GM12878 (cell line): ENCODE measurements around the gene MAPK9.

Experiments used
- CTCF ChIP-seq, 3 experiments: IDR thresholded peaks in 2 of 3; conservative IDR thresholded peaks in 1 of 3; 2 replicates each; pipeline ENCODE4 v1.5.1; 2011; ENCODE audit warnings: low read depth in 3 of 3, low read length in 3 of 3, mild to moderate bottlenecking in 3 of 3, control low read depth in 2 of 3, moderate library complexity in 2 of 3, inconsistent platforms in 1 of 3, mixed read lengths in 1 of 3; ENCODE audit not compliant: control insufficient read depth in 2 of 3, insufficient read depth in 1 of 3; ENCODE audit errors: extremely low read depth in 1 of 3
- KAT2A ChIP-seq: conservative IDR thresholded peaks from 2 replicates; pipeline ENCODE4 v1.6.1; 2011; ENCODE audit warnings: low read depth, low read length; ENCODE audit not compliant: control insufficient read depth
- MAX ChIP-seq: IDR thresholded peaks from 2 replicates; pipeline ENCODE4 v1.6.1; 2012; ENCODE audit warnings: low read depth, low read length, improper control_type of control experiment
- MXI1 ChIP-seq: fragments of 150-350 bp; IDR thresholded peaks from 2 replicates; pipeline ENCODE4 v1.6.1; 2011; ENCODE audit warnings: low read depth, mild to moderate bottlenecking, inconsistent platforms, low read length, improper control_type of control experiment
- RAD21 ChIP-seq: IDR thresholded peaks from 2 replicates; pipeline ENCODE4 v1.6.1; 2011; ENCODE audit warnings: mild to moderate bottlenecking, low read depth, low read length, moderate library complexity; ENCODE audit not compliant: insufficient read depth
- SIX5 ChIP-seq: IDR thresholded peaks from 2 replicates; pipeline ENCODE4 v1.6.1; 2011; ENCODE audit warnings: mild to moderate bottlenecking, low read depth, low read length, moderate library complexity; ENCODE audit not compliant: severe bottlenecking
- SPI1 ChIP-seq: IDR thresholded peaks from 2 replicates; pipeline ENCODE4 v1.6.1; 2011; ENCODE audit warnings: low read depth, mild to moderate bottlenecking, low read length, moderate library complexity, borderline replicate concordance; ENCODE audit not compliant: insufficient read depth
- ZBTB4 ChIP-seq: fragments of 450-650 bp; formaldehyde crosslinking; IDR thresholded peaks from 2 replicates; pipeline ENCODE4 v1.4.0; 2022; ENCODE audit warnings: mild to moderate bottlenecking, moderate library complexity

GRCh38 chr5:180294913-180295555, 3.2 kb upstream of the MAPK9 start:
- TF ChIP-seq KAT2A, result no peak
- no peak for TF ChIP-seq RAD21
- no peak for TF ChIP-seq ZBTB4
- TF ChIP-seq MAX, result no peak
- TF ChIP-seq SIX5, result no peak
- no peak for TF ChIP-seq CTCF (IDR thresholded peaks at IDR 0.05 in 2 of 3, conservative IDR thresholded peaks at IDR 0.05 in 1 of 3; ENCODE audit: control insufficient read depth in 2 of 3, extremely low read depth in 1 of 3, insufficient read depth in 1 of 3, low read depth in 3 of 3, low read length in 3 of 3)
- TF ChIP-seq SPI1, result no peak
- TF ChIP-seq MXI1, result no peak
